ENCODE measurements around the gene MAOB. TPM values are rescaled to one million over a fixed set of nuclear protein-coding genes. Genes with fewer than 3 reads are reported as not detected.

MAOB gene
- total RNA-seq, 2 donors from 2014 or later, result 15.6 to 33.5 TPM

- H3K36me3 ChIP-seq, result no peaks in the 10 kb centered on the region
- no peaks in the 10 kb centered on the region for H3K27me3 ChIP-seq (replicated peaks; ENCODE audit: insufficient read depth)
- no peak overlapping the region for H3K27ac ChIP-seq
- TF ChIP-seq POLR2A (IDR thresholded peaks at IDR 0.05) (no peak), POLR2AphosphoS5 (IDR thresholded peaks at IDR 0.05) (no peak)
- TF ChIP-seq, protein P1, sequence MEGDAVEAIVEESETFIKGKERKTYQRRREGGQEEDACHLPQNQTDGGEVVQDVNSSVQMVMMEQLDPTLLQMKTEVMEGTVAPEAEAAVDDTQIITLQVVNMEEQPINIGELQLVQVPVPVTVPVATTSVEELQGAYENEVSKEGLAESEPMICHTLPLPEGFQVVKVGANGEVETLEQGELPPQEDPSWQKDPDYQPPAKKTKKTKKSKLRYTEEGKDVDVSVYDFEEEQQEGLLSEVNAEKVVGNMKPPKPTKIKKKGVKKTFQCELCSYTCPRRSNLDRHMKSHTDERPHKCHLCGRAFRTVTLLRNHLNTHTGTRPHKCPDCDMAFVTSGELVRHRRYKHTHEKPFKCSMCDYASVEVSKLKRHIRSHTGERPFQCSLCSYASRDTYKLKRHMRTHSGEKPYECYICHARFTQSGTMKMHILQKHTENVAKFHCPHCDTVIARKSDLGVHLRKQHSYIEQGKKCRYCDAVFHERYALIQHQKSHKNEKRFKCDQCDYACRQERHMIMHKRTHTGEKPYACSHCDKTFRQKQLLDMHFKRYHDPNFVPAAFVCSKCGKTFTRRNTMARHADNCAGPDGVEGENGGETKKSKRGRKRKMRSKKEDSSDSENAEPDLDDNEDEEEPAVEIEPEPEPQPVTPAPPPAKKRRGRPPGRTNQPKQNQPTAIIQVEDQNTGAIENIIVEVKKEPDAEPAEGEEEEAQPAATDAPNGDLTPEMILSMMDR (IDR thresholded peaks at IDR 0.05), result no peak
- DNase-seq (ENCODE audit: low spot score), result no peak
- no peak overlapping the region for H3K4me3 ChIP-seq
- 93% methylated on average over 1 of the region's 1 CpG for WGBS
- intact Hi-C loops (cut with DNase I), result no loop called here
- no peaks in the 10 kb centered on the region for H3K4me1 ChIP-seq (replicated peaks)
- no peaks in the 10 kb centered on the region for H3K9me3 ChIP-seq
Observed at GRCh38 chrX:43717161-43717560, 165.1 kb downstream of the MAOB start.

DNA sequence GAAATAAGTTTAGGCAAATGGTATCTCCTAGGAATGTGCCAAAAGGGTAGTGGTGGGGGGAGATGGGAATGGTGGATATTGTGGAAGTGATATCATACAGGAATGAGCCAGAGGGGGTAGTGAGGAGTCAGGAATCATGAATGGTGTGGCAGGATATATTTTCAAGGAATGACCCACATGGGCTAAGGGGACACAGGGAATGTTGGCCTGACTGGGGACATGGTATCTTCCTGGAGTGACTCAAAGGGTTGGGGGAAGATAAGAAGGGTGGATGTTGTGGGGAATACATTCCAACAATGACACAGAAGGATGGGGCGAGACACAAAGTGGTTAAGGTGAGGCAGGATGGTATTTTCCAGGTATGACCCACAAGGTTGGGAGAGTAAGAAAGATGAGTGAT, 165.6 kb downstream of the MAOB start:
- no peak overlapping the region for H3K27ac ChIP-seq
- WGBS, result 95% methylated on average over 1 of the region's 1 CpG
- intact Hi-C loops (cut with DNase I), result no loop called here
- no peak for DNase-seq (ENCODE audit: low spot score)
- no peak for TF ChIP-seq POLR2AphosphoS5 (IDR thresholded peaks at IDR 0.05)
- TF ChIP-seq, protein P1 (IDR thresholded peaks at IDR 0.05), result no peak
- no peak for TF ChIP-seq POLR2A (IDR thresholded peaks at IDR 0.05)
- H3K9me3 ChIP-seq, result no peaks in the 10 kb centered on the region
- H3K4me3 ChIP-seq, result no peak overlapping the region
- H3K4me1 ChIP-seq (replicated peaks), result no peaks in the 10 kb centered on the region
- no peaks in the 10 kb centered on the region for H3K27me3 ChIP-seq (replicated peaks; ENCODE audit: insufficient read depth)
- H3K36me3 ChIP-seq, result no peaks in the 10 kb centered on the region

Other genes starting within 250 kb of the MAOB start
- 100 to 1,000 TPM in 1 of 2 donors, 10 to 100 TPM in 1; 70.7 to 230 TPM for gene MAOA, start 226.2 kb downstream of the MAOB start, total RNA-seq
- 1 to 10 TPM; 3.3 to 4.6 TPM for gene NDP, start 90.9 kb upstream of the MAOB start, total RNA-seq